Keratinocyte (primary cell): ENCODE results near the gene RB1. TPM values are rescaled to one million over a fixed set of nuclear protein-coding genes. Genes with fewer than 3 reads are reported as not detected.
"Not testable (repeated sequence)": the region's sequence is repeated elsewhere in the genome, so short reads cannot be mapped to it uniquely, and the experiment has no call there.

Source experiments
- DNase-seq: peaks from one replicate; pipeline ENCODE4 v3.0.0-alpha.2; 2011; ENCODE audit warnings: low read depth, missing footprints, low spot score
- FAIRE-seq: peaks from 2 replicates; lab custom pipeline; 2011; peaks lifted over from hg19 to GRCh38; lab: Jason Lieb, UNC
- H2AFZ ChIP-seq: 2 replicates; pipeline ENCODE4 v1.6.0; 2012; ENCODE audit warnings: low read length, control low read depth, inconsistent platforms; ENCODE audit not compliant: control insufficient read depth
- H3K27ac ChIP-seq: 2 replicates; pipeline ENCODE4 v1.5.1; 2011; ENCODE audit warnings: low read length; ENCODE audit not compliant: control insufficient read depth, insufficient read depth
- H3K27me3 ChIP-seq: 3 replicates; pipeline ENCODE4 v1.6.0; 2011; ENCODE audit warnings: low read length; ENCODE audit not compliant: control insufficient read depth, insufficient read depth; ENCODE audit errors: extremely low read depth
- H3K36me3 ChIP-seq, 2 experiments: 2 replicates in 1 of 2; 3 replicates in 1 of 2; pipeline ENCODE4 v1.5.1; 2011; ENCODE audit warnings: low read length in 2 of 2, mild to moderate bottlenecking in 1 of 2; ENCODE audit not compliant: control insufficient read depth in 2 of 2, insufficient read depth in 2 of 2; ENCODE audit errors: extremely low read depth in 1 of 2
- H3K4me1 ChIP-seq: 3 replicates; pipeline ENCODE4 v1.5.1; 2011; ENCODE audit warnings: low read length; ENCODE audit not compliant: control insufficient read depth, insufficient read depth; ENCODE audit errors: extremely low read depth
- H3K4me2 ChIP-seq: 3 replicates; pipeline ENCODE4 v1.6.0; 2011; ENCODE audit warnings: low read depth, low read length; ENCODE audit not compliant: control insufficient read depth, insufficient read depth; ENCODE audit errors: extremely low read depth
- H3K4me3 ChIP-seq, 3 experiments: fragments of 200-600 bp in 1 of 3; sonication (generic) in 1 of 3; 2 replicates in 2 of 3; 3 replicates in 1 of 3; pipeline ENCODE4 v1.5.1; 2011 to 2016; ENCODE audit warnings: low read length in 3 of 3, mild to moderate bottlenecking in 3 of 3, control low read depth in 2 of 3, inconsistent platforms in 1 of 3, low read depth in 1 of 3, mixed read lengths in 1 of 3, mixed run types in 1 of 3, moderate library complexity in 1 of 3; ENCODE audit not compliant: control insufficient read depth in 2 of 3, insufficient read depth in 2 of 3; ENCODE audit errors: extremely low read depth in 1 of 3
- H3K79me2 ChIP-seq: 2 replicates; pipeline ENCODE4 v1.6.0; 2012; ENCODE audit warnings: low read length; ENCODE audit not compliant: control insufficient read depth, insufficient read depth
- H3K9ac ChIP-seq: 3 replicates; pipeline ENCODE4 v1.6.0; 2011; ENCODE audit warnings: low read length; ENCODE audit not compliant: control insufficient read depth, insufficient read depth; ENCODE audit errors: extremely low read depth
- H3K9me1 ChIP-seq: 3 replicates; pipeline ENCODE4 v1.6.0; 2011; ENCODE audit warnings: low read length; ENCODE audit not compliant: control insufficient read depth, insufficient read depth; ENCODE audit errors: extremely low read depth
- H3K9me3 ChIP-seq: 2 replicates; pipeline ENCODE4 v1.5.1; 2012; ENCODE audit warnings: low read depth, low read length; ENCODE audit not compliant: control insufficient read depth
- H4K20me1 ChIP-seq: 3 replicates; pipeline ENCODE4 v1.6.0; 2011; ENCODE audit warnings: low read length; ENCODE audit not compliant: control insufficient read depth, insufficient read depth; ENCODE audit errors: extremely low read depth
- EZH2 ChIP-seq: IDR thresholded peaks from one replicate; pipeline ENCODE4 v1.6.1; 2012; ENCODE audit warnings: inconsistent platforms, mild to moderate bottlenecking, low read length, moderate library complexity
- dilution Hi-C: fragments of 300-500 bp; cut with MboI; formaldehyde crosslinking; loops from one replicate; pipeline ENCODE4 v1.7.0; 2020; ENCODE audit warnings: low sequenced_read_pairs; ENCODE audit not compliant: extremely low pct_ligation_motif_present
- polyA plus RNA-seq, 5 experiments: library from polyadenylated mRNA; depleted of rRNA in 3 of 5; stranded (reverse) in 3 of 5; stranded (forward) in 1 of 5; unstranded in 1 of 5; fragments of >200 nt; gene quantifications; 1 replicate in 1 of 5; 2 replicates in 3 of 5; 3 replicates in 1 of 5; pipeline versions ENCODE4 v1.2.1 to v1.2.3, GENCODE V29; 2011 to 2012; ENCODE audit warnings: missing spikeins in 2 of 5, low read depth in 1 of 5, low replicate concordance in 1 of 5
- TF ChIP-seq, protein P1 (sequence below), 3 experiments: IDR thresholded peaks in 1 of 3; conservative IDR thresholded peaks in 1 of 3; optimal IDR thresholded peaks in 1 of 3; 2 replicates in 2 of 3; 3 replicates in 1 of 3; pipeline versions ENCODE3 to v1.5.1; 2011; ENCODE audit warnings: low read length in 3 of 3, mild to moderate bottlenecking in 3 of 3, moderate library complexity in 2 of 3, control low read depth in 1 of 3, inconsistent platforms in 1 of 3; ENCODE audit not compliant: insufficient read depth in 2 of 3; ENCODE audit errors: extremely low read depth in 1 of 3

Gene RB1
- polyA plus RNA-seq, 1 donor (not counting 4 experiments of a cell fraction or from before 2014, with no cell fraction given): 22.4 TPM

DNA sequence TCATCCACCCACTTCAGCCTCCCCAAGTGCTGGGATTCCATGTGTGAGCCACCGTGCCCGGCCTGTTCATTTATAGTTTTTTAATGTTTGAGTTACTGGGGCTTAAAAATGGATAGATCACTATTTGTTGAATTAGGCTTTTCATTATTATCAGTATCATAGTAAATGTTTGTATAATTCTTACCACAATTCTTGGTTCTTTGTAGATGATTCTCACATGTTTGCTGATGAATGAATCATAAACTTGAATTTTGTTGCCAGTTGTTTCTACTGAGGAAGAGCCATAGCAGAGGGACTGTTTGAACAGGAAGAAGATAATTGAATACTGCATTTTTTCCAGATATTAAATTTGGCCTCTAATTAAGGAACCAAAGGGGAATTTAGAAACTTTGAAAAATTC lies 112.0 kb downstream of the RB1 start:
- dilution Hi-C loops: no loop called here
- Histone ChIP-seq H3K9ac (no peak overlapping the region), H3K27me3 (no peaks in the 10 kb centered on the region), H3K9me3 (no peaks in the 10 kb centered on the region), H4K20me1 (no peaks in the 10 kb centered on the region), H3K4me1 (no peaks in the 10 kb centered on the region), H2AFZ (no peak overlapping the region), H3K27ac (no peak overlapping the region), H3K9me1 (no peaks in the 10 kb centered on the region), H3K4me3 (no peak overlapping the region), H3K36me3 (no peaks in the 10 kb centered on the region), H3K4me2 (no peak overlapping the region), H3K79me2 (peaks cover 22% of the 10 kb centered on the region)
- DNase-seq: no peak
- FAIRE-seq: no peak
- TF ChIP-seq EZH2: no peak
- TF ChIP-seq, protein P1, sequence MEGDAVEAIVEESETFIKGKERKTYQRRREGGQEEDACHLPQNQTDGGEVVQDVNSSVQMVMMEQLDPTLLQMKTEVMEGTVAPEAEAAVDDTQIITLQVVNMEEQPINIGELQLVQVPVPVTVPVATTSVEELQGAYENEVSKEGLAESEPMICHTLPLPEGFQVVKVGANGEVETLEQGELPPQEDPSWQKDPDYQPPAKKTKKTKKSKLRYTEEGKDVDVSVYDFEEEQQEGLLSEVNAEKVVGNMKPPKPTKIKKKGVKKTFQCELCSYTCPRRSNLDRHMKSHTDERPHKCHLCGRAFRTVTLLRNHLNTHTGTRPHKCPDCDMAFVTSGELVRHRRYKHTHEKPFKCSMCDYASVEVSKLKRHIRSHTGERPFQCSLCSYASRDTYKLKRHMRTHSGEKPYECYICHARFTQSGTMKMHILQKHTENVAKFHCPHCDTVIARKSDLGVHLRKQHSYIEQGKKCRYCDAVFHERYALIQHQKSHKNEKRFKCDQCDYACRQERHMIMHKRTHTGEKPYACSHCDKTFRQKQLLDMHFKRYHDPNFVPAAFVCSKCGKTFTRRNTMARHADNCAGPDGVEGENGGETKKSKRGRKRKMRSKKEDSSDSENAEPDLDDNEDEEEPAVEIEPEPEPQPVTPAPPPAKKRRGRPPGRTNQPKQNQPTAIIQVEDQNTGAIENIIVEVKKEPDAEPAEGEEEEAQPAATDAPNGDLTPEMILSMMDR (optimal IDR thresholded peaks at IDR 0.05 in 1 of 3, IDR thresholded peaks at IDR 0.05 in 1 of 3, conservative IDR thresholded peaks at IDR 0.05 in 1 of 3; ENCODE audit: extremely low read depth in 1 of 3, insufficient read depth in 2 of 3, low read length in 3 of 3): no peak

GRCh38 chr13:48422003-48422402 lies 118.5 kb downstream of the RB1 start:
- FAIRE-seq, dilution Hi-C loops, DNase-seq, H3K4me3 ChIP-seq, H2AFZ ChIP-seq, H3K9ac ChIP-seq, H3K27me3 ChIP-seq, H3K9me1 ChIP-seq, H3K4me2 ChIP-seq, H3K9me3 ChIP-seq, H3K79me2 ChIP-seq, H3K27ac ChIP-seq, H3K36me3 ChIP-seq, H3K4me1 ChIP-seq, H4K20me1 ChIP-seq: not testable (repeated sequence)

GRCh38 chr13:48424212-48424611 lies 120.7 kb downstream of the RB1 start:
- Histone ChIP-seq H3K27ac (no peak overlapping the region), H2AFZ (no peak overlapping the region), H3K4me1 (peaks cover 9% of the 10 kb centered on the region), H3K79me2 (no peaks in the 10 kb centered on the region), H3K9ac (no peak overlapping the region), H4K20me1 (no peaks in the 10 kb centered on the region), H3K4me3 (no peak overlapping the region), H3K9me1 (no peaks in the 10 kb centered on the region), H3K27me3 (no peaks in the 10 kb centered on the region), H3K4me2 (peak overlapping the region; percentile 37), H3K9me3 (peaks cover 4% of the 10 kb centered on the region), H3K36me3 (no peaks in the 10 kb centered on the region)
- dilution Hi-C loops: no loop called here
- peak; percentile 75 for FAIRE-seq
- TF ChIP-seq, protein P1 (optimal IDR thresholded peaks at IDR 0.05 in 1 of 3, IDR thresholded peaks at IDR 0.05 in 1 of 3, conservative IDR thresholded peaks at IDR 0.05 in 1 of 3; ENCODE audit: extremely low read depth in 1 of 3, insufficient read depth in 2 of 3, low read length in 3 of 3): no peak
- TF ChIP-seq EZH2: no peak
- no peak for DNase-seq
